ENCODE results near the gene ZBTB8A.
"Not testable (repeated sequence)": the region's sequence is repeated elsewhere in the genome, so short reads cannot be mapped to it uniquely, and the experiment has no call there.

The ZBTB8A gene

DNA sequence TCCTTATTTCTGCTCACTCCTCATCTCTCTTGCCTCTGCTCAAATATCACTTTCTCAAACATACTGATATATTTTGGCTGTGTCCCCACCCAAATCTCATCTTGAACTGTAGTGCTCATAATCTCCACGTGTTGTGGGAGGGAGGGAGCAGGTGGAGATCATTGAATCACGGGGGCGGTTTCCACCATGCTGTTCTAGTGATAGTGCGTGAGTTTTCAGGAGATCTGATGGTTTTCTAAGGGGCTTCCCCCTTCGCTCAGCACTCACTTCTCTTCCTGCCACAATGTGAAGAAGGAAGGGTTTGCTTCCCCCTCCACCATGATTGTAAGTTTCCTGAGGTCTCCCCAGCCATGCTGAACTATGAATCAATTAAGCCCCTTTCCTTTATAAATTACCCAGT is 84.5 kb downstream of the ZBTB8A start:
- H3K4me3 ChIP-seq (ENCODE audit: low read depth, low read length) = no peak overlapping the region
- no peak overlapping the region for H3K9ac ChIP-seq (ENCODE audit: low read depth, low read length)
- no peaks in the 10 kb centered on the region for H3K9me3 ChIP-seq (ENCODE audit: control insufficient read depth, insufficient read depth, low read length)
- no peaks in the 10 kb centered on the region for H3K4me1 ChIP-seq (ENCODE audit: control insufficient read depth, insufficient read depth, low read length)
- peaks cover 8% of the 10 kb centered on the region for H3K36me3 ChIP-seq (ENCODE audit: control insufficient read depth, insufficient read depth, low read length)
- H3K27me3 ChIP-seq (ENCODE audit: control insufficient read depth, insufficient read depth, low read length) = no peaks in the 10 kb centered on the region

DNA sequence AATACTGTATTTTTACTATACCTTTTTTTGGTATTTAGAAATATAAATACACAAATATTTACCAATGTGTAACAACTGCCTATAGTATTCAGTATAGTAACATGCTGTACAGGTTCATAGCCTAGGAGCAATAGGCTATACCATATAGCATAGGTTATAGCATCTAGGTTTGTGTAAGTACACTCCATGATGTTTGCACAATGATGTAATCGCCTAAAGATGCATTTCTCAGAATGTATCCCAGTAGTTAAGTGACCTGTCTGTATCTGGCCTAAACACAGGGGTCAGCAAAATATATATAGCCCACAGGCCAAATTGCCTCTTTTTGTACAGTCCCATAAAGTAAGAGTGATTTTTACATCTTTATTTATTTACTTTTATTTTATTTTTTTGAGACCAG is 86.9 kb downstream of the ZBTB8A start:
- Histone ChIP-seq H3K36me3 (ENCODE audit: control insufficient read depth, insufficient read depth, low read length) (peaks cover 8% of the 10 kb centered on the region), H3K4me1 (ENCODE audit: control insufficient read depth, insufficient read depth, low read length) (no peaks in the 10 kb centered on the region), H3K9me3 (ENCODE audit: control insufficient read depth, insufficient read depth, low read length) (no peaks in the 10 kb centered on the region), H3K9ac (ENCODE audit: low read depth, low read length) (no peak overlapping the region), H3K27me3 (ENCODE audit: control insufficient read depth, insufficient read depth, low read length) (no peaks in the 10 kb centered on the region), H3K4me3 (ENCODE audit: low read depth, low read length) (no peak overlapping the region)

DNA sequence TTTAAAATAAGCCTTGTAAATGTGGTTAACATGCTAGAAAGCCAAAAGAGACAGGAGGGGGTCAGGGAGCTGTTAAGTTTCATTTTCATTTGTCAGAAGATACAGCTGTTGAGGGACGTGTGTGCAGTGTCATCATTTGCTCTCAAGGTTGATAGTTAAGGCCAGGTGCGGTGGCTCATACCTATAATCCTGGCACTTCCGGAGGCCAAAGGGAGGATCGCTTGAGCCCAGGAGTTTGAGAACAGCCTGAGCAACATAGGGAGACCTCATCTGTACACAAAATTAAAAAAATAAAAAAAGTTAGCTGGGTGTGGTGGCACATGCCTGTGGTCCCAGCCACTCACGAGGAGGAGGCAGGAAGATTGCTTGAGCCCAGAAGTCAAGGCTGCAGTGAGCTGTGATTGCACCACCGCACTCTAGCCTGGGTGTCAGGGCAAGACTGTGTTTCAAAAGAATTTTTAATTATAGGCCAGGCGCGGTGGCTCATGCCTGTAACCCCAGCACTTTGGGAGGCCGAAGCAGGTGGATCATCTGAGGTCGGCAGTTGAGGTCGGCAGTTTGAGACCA is 88.5 kb downstream of the ZBTB8A start:
- H3K27me3 ChIP-seq (ENCODE audit: control insufficient read depth, insufficient read depth, low read length) = no peaks in the 10 kb centered on the region
- no peak overlapping the region for H3K4me3 ChIP-seq (ENCODE audit: low read depth, low read length)
- H3K4me1 ChIP-seq (ENCODE audit: control insufficient read depth, insufficient read depth, low read length) = peaks cover 5% of the 10 kb centered on the region
- H3K36me3 ChIP-seq (ENCODE audit: control insufficient read depth, insufficient read depth, low read length) = peaks cover 8% of the 10 kb centered on the region
- no peaks in the 10 kb centered on the region for H3K9me3 ChIP-seq (ENCODE audit: control insufficient read depth, insufficient read depth, low read length)
- no peak overlapping the region for H3K9ac ChIP-seq (ENCODE audit: low read depth, low read length)

DNA sequence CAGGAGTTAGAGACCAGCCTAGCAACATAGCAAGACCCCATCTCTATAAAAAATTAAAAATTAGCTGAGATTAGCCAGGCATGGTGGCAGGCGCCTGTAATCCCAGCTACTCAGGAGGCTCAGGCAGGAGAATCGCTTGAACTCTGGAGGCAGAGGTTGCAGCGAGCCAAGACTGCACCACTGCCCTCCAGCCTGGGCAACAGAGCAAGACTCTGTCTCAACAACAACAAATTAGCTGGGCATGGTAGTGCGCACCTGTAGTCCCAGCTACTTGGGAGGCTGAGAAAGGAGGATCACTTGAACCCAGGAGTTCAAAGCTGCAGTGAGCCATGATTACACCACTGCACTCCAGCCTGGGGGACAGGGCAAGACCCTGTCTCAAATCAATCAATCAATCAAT is 90.9 kb downstream of the ZBTB8A start:
- not testable (repeated sequence) for H3K36me3 ChIP-seq (ENCODE audit: control insufficient read depth, insufficient read depth, low read length)

DNA sequence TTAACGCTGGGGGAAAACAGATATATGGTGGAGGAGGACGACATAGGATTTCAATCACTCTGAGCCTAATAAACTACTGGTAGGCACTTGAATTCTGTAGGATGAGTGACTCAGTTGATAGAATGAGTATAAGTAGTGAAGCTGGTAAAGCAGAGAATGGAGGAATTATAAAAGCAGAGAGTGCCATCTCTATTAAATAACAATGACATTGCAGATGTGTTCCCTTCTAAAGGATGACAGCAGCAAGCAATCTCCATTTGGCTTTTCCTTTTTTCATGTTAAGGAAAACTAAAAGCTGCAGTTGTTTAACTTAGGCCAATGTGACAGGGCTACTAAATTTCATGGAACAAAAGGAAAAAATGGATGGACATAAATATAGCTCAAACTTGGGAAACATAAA is 93.6 kb downstream of the ZBTB8A start:
- no peak overlapping the region for H3K4me3 ChIP-seq (ENCODE audit: low read depth, low read length)
- peaks cover 3% of the 10 kb centered on the region for H3K36me3 ChIP-seq (ENCODE audit: control insufficient read depth, insufficient read depth, low read length)
- no peak overlapping the region for H3K9ac ChIP-seq (ENCODE audit: low read depth, low read length)
- H3K27me3 ChIP-seq (ENCODE audit: control insufficient read depth, insufficient read depth, low read length) = no peaks in the 10 kb centered on the region
- H3K4me1 ChIP-seq (ENCODE audit: control insufficient read depth, insufficient read depth, low read length) = peaks cover 26% of the 10 kb centered on the region
- no peaks in the 10 kb centered on the region for H3K9me3 ChIP-seq (ENCODE audit: control insufficient read depth, insufficient read depth, low read length)

More for the DNA sequence above, 90.9 kb downstream of the ZBTB8A start:
- not testable (repeated sequence) for H3K27me3 ChIP-seq (ENCODE audit: control insufficient read depth, insufficient read depth, low read length); H3K9me3 ChIP-seq (ENCODE audit: control insufficient read depth, insufficient read depth, low read length); H3K4me3 ChIP-seq (ENCODE audit: low read depth, low read length); H3K9ac ChIP-seq (ENCODE audit: low read depth, low read length)
- H3K4me1 ChIP-seq (ENCODE audit: control insufficient read depth, insufficient read depth, low read length) = peaks cover 14% of the 10 kb centered on the region

DNA sequence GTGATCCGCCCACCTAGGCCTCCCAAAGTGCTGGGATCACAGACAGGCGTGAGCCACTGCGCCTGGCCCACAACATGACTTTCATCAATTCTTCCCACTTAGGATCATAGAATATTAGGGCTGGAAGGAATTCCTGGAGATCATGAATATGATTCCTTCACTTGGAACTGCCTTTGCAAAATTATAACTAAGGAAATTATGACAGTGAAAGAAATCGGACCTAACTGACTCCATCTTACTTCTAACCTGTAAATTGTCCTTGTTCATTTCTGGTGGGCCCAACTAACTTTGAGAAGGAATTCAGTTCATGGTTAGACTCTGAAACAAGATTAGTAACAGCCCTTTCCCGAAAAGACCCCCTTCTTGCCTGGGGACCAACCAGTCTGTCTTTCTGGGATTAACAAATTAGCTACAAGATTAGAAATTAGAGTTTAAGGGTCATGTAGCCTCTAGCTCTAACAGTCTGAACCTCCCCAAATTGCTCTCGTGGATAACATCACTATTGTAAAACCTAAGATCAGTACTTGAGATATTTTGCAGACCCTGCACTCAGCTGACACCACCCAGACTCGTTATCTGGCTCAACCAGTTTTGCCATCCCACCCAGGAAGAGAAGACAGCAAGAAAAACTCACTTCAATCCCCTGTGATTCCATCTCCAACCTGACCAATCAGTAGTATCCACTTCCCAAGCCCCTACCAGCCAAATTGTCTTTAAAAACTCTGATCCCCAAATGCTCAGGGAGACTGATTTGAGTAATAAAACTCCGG is 96.5 kb downstream of the ZBTB8A start:
- H3K27me3 ChIP-seq (ENCODE audit: control insufficient read depth, insufficient read depth, low read length) = no peaks in the 10 kb centered on the region
- H3K36me3 ChIP-seq (ENCODE audit: control insufficient read depth, insufficient read depth, low read length) = no peaks in the 10 kb centered on the region
- H3K4me3 ChIP-seq (ENCODE audit: low read depth, low read length) = no peak overlapping the region
- H3K9ac ChIP-seq (ENCODE audit: low read depth, low read length) = no peak overlapping the region
- H3K4me1 ChIP-seq (ENCODE audit: control insufficient read depth, insufficient read depth, low read length) = peaks cover 26% of the 10 kb centered on the region
- H3K9me3 ChIP-seq (ENCODE audit: control insufficient read depth, insufficient read depth, low read length) = no peaks in the 10 kb centered on the region

DNA sequence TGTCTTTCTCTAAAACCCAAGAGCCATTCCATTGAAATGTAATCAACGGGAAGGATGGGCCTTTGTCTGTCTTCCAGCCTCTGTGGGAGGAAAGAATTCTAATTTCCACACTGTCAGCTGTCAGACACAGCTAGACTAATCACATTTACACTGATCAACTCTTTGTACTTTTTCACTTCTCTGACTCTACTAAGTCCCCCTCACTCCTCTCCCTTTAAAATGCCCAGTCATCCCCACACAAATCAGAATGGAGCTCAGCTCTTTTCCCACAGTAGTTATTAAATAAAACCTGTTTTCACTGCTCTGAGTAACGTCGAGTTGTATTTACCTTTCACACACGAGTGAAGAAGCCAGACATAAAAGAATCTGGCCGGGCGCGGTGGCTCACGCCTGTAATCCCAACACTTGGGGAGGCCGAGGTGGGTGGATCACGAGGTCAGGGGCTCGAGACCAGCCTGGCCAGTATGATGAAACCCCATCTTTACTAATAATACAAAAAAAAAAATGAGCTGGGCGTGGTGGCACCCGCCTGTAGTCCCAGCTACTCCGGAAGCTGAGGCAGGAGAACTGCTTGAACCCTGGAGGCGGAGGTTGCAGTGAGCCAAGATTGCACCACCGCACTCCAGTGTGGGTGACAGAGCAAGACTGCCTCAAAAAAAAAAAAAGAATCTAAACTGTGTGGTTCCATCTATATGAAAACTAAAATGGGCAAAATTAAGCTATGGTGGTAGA is 97.9 kb downstream of the ZBTB8A start:
- H3K4me1 ChIP-seq (ENCODE audit: control insufficient read depth, insufficient read depth, low read length) = peaks cover 26% of the 10 kb centered on the region
- no peak overlapping the region for H3K9ac ChIP-seq (ENCODE audit: low read depth, low read length)
- no peaks in the 10 kb centered on the region for H3K27me3 ChIP-seq (ENCODE audit: control insufficient read depth, insufficient read depth, low read length)
- no peak overlapping the region for H3K4me3 ChIP-seq (ENCODE audit: low read depth, low read length)
- H3K36me3 ChIP-seq (ENCODE audit: control insufficient read depth, insufficient read depth, low read length) = no peaks in the 10 kb centered on the region
- no peaks in the 10 kb centered on the region for H3K9me3 ChIP-seq (ENCODE audit: control insufficient read depth, insufficient read depth, low read length)

DNA sequence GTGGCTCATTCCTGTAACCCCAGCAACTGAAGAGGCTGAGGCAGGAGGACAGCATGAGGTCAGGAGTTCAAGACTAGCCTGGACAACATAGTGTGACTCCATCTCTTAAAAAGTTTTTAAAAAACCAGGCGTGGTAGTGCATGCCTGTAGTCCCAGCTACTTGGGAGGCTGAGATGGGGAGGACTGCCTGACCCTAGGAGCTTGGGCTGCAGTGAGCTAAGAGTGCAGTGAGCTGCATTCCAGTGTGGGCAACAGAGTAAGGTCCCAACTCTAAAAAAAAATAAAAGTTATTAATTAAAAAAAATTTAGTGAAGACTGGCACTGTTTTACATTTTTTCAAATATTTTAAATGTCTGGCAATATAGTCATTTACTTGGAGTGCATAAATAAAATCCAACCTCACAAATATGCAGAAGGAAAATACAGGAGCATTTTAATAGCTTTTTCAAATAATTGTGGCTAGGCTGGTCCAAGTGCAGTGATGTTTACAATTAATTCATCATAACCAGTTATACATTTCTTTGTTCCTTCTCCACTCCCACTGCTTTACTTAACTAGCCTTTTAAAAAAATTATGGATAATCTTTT is 100.4 kb downstream of the ZBTB8A start:
- H3K27me3 ChIP-seq (ENCODE audit: control insufficient read depth, insufficient read depth, low read length) = no peaks in the 10 kb centered on the region
- no peak overlapping the region for H3K9ac ChIP-seq (ENCODE audit: low read depth, low read length)
- no peaks in the 10 kb centered on the region for H3K36me3 ChIP-seq (ENCODE audit: control insufficient read depth, insufficient read depth, low read length)
- peaks cover 12% of the 10 kb centered on the region for H3K4me1 ChIP-seq (ENCODE audit: control insufficient read depth, insufficient read depth, low read length)
- no peaks in the 10 kb centered on the region for H3K9me3 ChIP-seq (ENCODE audit: control insufficient read depth, insufficient read depth, low read length)
- no peak overlapping the region for H3K4me3 ChIP-seq (ENCODE audit: low read depth, low read length)

DNA sequence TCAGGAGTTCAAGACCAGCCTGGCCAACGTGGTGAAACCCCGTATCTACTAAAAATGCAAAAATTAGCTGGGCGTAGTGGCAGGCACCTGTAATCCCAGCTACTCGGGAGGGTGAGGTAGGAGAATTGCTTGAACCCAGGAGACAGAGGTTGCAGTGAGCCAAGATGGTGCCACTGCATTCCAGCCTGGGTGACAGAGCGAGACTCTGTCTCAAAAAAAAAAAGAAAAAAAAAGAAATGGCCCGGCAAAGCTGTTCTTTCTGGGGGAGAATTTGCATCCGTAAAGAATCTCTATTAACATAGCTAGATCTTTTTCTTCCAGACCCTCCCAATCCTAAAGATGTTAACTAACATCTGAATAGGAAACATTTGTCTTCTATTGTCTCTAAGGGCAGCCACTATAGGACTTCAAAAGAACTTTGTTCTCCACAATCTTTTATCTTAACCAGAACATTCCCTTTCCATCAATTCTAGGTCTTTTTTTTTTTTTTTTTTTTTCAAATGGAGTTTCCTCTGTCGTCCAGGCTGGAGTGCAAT is 103.1 kb downstream of the ZBTB8A start:
- H3K4me3 ChIP-seq (ENCODE audit: low read depth, low read length); H3K27me3 ChIP-seq (ENCODE audit: control insufficient read depth, insufficient read depth, low read length); H3K9ac ChIP-seq (ENCODE audit: low read depth, low read length); H3K4me1 ChIP-seq (ENCODE audit: control insufficient read depth, insufficient read depth, low read length); H3K9me3 ChIP-seq (ENCODE audit: control insufficient read depth, insufficient read depth, low read length); H3K36me3 ChIP-seq (ENCODE audit: control insufficient read depth, insufficient read depth, low read length): not testable (repeated sequence)

DNA sequence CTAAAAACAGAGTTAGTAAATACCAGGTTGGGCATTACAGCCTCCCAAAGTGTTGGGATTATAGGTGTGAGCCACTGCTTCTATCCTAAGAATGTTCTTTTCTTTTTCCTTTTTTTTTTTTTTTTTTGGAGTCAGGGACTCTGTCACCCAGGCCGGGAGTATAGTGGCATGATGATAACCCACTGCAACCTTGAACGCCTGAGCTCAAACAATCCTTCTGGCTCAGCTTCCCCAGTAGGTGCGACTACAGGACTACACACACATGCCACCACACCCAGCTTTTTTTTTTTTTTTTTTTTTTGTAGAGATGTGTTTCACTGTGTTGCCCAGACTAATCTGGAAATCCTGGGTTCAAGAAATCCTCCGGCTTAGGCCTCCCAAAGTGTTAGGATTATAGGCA is 105.2 kb downstream of the ZBTB8A start:
- H3K4me3 ChIP-seq (ENCODE audit: low read depth, low read length) = no peak overlapping the region
- H3K9me3 ChIP-seq (ENCODE audit: control insufficient read depth, insufficient read depth, low read length) = no peaks in the 10 kb centered on the region
- no peaks in the 10 kb centered on the region for H3K36me3 ChIP-seq (ENCODE audit: control insufficient read depth, insufficient read depth, low read length)
- no peak overlapping the region for H3K9ac ChIP-seq (ENCODE audit: low read depth, low read length)
- no peaks in the 10 kb centered on the region for H3K4me1 ChIP-seq (ENCODE audit: control insufficient read depth, insufficient read depth, low read length)
- no peaks in the 10 kb centered on the region for H3K27me3 ChIP-seq (ENCODE audit: control insufficient read depth, insufficient read depth, low read length)

DNA sequence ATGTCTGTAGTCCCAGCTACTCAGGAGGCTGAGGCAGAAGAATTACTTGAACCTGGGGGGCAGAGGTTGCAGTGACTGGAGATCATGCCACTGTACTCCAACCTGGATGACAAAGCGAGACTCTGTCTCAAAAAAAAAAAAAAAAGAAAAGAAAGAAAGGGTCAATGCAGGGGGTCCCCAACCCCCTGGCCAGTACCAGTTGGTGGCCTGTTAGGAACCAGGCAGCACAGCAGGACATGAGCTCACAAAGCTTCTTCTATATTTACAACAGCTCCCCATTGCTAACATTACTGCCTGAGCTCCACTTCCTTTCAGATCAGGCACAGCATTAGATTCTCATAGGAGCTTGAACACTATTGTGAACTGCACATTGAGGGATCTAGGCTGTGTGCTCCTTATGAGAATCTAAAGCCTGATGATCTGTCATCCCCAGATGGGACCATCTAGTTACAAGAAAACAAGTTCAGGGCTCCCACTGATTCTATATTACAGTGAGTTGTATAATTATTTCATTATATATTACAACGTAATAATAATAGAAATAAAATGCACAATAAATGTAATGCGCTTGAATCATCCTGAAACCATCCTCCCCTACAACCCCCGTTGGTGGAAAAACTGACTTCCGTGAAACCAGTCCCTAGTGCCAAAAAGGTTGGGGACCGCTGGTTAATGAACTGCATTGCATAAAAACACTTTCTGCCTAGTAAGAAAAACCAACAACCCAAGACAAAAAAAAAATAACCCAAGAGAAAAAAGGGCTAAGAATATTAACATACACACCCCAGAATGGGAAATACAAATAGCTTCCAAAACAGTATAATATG is 108.3 kb downstream of the ZBTB8A start:
- Histone ChIP-seq H3K9ac (ENCODE audit: low read depth, low read length) (no peak overlapping the region), H3K4me1 (ENCODE audit: control insufficient read depth, insufficient read depth, low read length) (no peaks in the 10 kb centered on the region), H3K4me3 (ENCODE audit: low read depth, low read length) (no peak overlapping the region), H3K27me3 (ENCODE audit: control insufficient read depth, insufficient read depth, low read length) (no peaks in the 10 kb centered on the region), H3K9me3 (ENCODE audit: control insufficient read depth, insufficient read depth, low read length) (no peaks in the 10 kb centered on the region), H3K36me3 (ENCODE audit: control insufficient read depth, insufficient read depth, low read length) (no peaks in the 10 kb centered on the region)

Data from iPS-15b (cell line).